GM19351 (cell line): ENCODE results near the gene DNAJB13.
"Not testable (repeated sequence)": the region's sequence is repeated elsewhere in the genome, so short reads cannot be mapped to it uniquely, and the experiment has no call there.

Experiments
- ATAC-seq: cut with Tn5 transposase; IDR thresholded peaks from one replicate; pipeline ENCODE4 v1.9.1; 2021; ENCODE audit warnings: mild to moderate bottlenecking, moderate library complexity; ENCODE audit not compliant: unreplicated experiment

DNAJB13 gene, protein sequence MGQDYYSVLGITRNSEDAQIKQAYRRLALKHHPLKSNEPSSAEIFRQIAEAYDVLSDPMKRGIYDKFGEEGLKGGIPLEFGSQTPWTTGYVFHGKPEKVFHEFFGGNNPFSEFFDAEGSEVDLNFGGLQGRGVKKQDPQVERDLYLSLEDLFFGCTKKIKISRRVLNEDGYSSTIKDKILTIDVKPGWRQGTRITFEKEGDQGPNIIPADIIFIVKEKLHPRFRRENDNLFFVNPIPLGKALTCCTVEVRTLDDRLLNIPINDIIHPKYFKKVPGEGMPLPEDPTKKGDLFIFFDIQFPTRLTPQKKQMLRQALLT

DNA sequence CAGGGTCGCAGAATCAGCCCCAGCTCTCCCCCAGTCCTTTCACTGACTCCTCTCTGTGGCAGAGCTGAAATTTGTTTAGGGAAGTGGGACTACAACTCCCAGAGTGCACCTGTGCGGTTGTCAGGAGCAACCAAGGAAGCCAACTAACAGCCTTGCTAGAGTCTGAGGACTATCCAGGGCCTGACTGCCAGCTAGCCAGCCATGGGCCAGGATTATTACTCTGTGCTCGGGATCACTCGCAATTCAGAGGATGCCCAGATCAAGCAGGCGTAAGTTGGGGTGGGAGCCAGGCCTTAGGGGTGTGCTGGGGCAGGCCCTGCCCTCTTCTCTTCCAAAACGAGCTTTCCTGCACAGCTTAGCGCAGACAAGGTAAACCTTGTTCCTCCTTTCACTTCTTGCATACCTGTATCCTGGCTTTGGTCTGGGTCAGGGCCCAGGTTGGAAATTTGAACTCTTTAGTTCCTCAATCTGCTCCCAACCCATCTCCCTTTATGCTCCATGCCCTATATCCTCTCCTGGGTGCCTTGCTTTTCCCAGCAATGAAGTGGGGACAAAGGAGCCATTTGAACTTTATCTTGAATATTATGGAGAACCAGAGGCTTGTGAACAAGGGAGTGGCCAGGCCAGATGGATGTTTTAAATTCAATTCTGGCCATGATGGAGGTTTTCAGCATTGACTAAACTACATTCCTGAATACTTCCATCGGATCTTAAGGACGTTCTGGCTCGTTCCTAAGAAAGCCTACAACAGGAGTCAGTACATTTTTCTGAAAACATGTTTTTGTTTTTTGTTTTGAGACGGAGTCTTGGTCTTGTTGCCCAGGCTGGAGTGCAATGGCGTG, at the start of gene DNAJB13:
Gene DNAJB13 (plus strand): TSS at position 158 of the 842 bp plus-strand sequence. CDS start 44 bp downstream, at position 202.
- peak; percentile 83 for ATAC-seq

GRCh38 chr11:73902303-73902702, 48.5 kb upstream of the DNAJB13 start:
- no peak for ATAC-seq

DNA sequence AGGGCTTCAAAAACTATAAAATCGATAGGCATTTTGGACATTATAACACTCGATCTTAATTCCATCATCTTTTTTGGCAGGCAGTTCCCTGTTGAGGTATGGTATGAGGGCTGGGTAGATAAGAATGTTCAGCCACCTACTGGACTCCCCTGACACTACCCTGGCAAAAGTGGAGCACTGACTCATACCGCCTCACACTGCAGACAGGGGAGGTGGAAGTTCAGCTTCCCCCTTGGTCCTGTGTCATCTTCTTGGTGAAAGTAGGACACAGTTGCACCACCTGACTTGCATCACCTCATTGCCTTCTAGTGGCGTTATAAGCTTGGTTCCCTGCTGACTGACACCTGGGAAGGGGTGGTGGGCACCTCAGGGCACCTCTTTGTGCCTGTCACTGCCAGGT, 43.6 kb upstream of the DNAJB13 start:
- no peak for ATAC-seq

DNA sequence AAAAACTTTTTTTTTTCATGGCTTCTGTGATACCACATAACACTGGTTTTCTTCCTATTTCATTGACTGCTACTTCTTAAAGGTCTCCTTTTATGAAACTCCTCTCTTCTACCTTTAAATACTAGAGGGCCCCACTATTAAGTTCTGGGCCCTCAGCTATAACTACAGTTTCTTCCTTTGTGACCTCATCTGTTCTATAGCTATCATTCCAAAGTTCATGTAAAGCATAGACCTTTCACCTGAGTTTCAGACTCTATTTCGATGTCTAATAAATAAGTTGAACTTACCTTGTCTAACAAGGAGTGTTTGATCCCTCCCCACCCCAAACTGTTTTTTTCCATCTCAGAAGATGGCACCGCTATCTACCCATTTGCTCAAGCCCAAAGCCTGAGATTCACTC, 38.8 kb upstream of the DNAJB13 start:
- ATAC-seq = no peak

GRCh38 chr11:73913472-73913871, 37.4 kb upstream of the DNAJB13 start:
- no peak for ATAC-seq

DNA sequence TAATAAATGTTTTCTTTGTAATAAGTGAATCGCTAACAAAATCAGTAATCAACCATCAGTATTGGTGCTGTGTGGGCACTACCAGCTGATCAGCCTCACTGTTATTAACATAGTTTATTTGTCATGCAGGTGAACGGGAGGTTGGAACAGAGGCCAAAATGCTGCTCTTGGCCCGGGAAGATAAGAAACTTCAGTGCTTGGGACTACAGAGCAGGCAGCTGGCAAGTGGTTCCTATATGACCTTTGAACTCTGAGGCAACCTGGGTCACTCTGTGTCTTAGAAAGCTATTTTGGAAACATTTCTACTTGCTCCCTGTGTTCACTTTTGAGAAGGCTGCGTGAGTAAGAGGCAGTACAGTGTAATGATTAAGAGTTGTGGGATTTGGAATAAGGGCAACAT, 36.5 kb upstream of the DNAJB13 start:
- no peak for ATAC-seq

GRCh38 chr11:73916435-73916834, 34.4 kb upstream of the DNAJB13 start:
- no peak for ATAC-seq

- no peak for ATAC-seq
Observed at GRCh38 chr11:73921180-73921579, 29.6 kb upstream of the DNAJB13 start.

DNA sequence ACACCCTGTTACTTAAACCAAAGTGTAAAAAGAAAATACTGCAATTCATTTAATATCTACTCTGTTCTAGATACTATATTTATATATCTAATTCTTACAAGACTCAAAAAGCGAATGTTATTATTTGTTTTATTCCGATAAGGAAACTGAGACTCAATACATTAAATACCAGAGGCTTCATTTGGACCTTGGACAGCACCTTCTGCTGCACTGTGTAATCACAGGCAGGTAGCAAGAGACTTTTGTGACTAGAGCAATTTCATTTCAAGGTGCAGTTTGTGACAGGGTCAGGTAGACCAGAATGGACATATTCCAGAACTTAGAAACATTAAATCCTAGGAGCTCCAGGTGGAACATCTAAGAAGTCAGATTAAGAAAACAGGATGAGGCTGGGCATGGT, 21.4 kb upstream of the DNAJB13 start:
- no peak for ATAC-seq

- ATAC-seq = no peak
Observed at GRCh38 chr11:73931039-73931645, 19.7 kb upstream of the DNAJB13 start.

DNA sequence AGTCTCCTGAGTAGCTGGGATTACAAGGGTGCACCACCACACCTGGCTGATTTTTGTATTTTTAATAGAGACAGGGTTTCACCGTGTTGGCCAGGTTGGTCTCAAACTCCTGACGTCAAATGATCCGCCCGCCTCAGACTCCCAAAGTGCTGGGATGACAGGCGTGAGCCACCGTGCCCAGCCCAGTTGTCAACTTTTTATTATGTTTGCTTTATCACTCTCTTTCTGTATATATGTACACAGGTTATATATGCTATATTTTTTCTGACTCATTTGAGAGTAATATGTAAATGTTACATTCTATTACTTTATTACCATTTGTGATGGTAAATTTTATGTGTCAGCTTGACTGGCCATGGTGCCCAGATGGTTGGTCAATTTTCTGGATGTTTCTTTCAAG, 18.9 kb upstream of the DNAJB13 start:
- ATAC-seq = no peak

DNA sequence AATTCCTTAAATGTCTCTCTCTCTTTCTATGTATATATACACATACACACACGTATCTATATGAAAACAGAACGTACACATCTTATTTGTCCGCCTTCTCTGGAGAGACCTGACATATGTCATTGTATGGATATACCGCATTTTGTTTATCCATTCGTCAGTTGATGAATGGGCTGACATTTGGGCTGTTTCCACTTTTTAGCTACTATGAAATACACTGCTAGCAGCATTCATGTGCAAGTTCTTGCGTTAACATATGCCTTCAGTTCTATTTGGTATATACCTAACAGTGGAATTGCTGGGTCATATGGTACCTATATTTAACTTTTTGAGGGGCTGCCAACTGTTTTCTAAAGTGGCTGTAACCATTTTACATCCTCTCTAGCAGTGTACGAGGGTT, 18.0 kb upstream of the DNAJB13 start:
- no peak for ATAC-seq

DNA sequence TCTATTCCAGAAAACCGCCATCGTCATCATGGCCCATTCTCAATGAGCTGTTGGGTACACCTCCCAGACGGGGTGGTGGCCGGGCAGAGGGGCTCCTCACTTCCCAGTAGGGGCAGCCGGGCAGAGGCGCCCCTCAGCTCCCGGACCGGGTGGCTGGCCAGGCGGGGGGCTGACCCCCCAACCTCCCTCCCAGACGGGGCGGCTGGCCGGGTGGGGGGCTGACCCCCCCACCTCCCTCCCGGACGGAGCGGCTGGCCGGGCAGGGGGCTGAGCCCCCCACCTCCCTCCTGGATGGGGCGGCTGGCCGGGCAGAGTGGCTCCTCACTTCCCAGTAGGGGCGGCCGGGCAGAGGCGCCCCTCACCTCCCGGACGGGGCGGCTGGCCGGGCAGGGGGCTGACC, 14.8 kb upstream of the DNAJB13 start:
- ATAC-seq = not testable (repeated sequence)

- ATAC-seq = no peak
Observed at GRCh38 chr11:73939096-73939495, 11.7 kb upstream of the DNAJB13 start.

GRCh38 chr11:73940801-73941570, 9.8 kb upstream of the DNAJB13 start:
- no peak for ATAC-seq

- ATAC-seq = no peak
Observed at GRCh38 chr11:73942010-73942409, 8.8 kb upstream of the DNAJB13 start.

DNA sequence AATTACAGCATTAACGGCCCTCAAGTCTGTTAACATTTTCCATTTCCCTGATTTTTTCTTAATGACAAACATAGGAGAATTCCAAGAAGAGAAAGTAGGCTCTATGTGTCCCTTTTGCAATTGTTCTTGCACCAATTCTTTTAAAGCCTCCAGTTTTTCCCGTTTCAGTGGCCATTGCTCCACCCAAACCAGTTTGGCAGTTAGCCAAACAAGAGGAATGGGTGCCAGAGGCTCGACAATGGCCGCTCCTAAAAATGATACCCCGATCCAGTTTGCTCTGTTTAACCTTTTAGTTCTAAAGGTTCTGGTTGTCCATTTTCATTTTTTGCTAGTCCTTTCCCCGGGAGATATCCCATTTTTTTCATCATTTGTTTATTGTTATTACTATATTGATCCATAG, 6.7 kb upstream of the DNAJB13 start:
- ATAC-seq = no peak

- ATAC-seq = no peak
Observed at GRCh38 chr11:73944901-73945300, 5.9 kb upstream of the DNAJB13 start.

DNA sequence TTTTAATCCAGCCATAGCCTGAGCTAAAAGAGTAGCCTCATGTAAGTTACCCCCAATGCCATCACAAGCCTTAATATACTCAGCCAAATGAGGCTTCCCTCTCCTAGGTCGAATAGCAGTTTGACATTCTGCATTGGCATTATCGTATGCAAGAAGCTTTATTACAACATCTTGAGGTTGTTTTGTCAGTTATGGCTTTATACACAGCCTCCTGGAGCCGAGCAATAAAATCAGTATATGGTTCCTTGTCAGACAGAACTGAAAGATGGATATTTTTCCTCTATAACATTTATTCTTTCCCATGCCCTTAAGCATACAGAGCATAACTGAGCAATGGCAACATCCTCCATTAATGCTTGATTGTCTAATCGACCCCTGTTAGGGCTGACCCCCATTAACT, 5.4 kb upstream of the DNAJB13 start:
- no peak for ATAC-seq

DNA sequence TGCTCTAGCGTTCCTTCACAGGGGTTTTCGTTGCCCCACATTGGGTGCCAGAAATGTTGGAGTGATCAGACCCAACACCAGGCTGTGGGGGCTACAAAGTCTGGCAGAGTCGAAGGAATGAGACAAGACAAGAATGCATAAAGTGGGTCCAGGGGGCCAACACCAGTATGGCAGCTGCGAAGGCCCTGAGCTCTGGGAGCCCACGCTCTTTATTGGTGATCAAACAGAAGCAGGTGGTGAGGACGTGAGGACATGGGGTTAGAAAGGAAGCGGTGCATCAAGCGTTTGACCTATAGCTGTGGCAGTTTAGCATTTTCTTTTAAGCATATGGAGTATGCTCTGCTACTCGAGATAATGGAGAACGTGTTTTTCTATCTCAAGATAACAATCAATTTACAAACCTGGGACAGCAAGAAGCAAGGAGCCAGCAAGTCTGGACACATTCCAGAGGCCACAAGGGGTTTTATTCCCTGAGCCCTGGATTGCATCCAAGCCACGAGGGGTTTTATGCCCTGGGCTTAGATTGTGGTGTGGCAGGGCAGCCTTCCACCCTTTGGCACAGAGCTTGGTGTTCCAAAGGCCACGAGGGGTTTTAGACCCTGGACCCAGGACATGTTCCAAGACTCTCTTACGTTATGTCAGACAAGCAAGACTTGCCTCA, 3.9 kb upstream of the DNAJB13 start:
- no peak for ATAC-seq

GRCh38 chr11:73949246-73949645, 1.6 kb upstream of the DNAJB13 start:
- ATAC-seq = no peak
